A549 (cell line): ENCODE results near the gene PNMA8B. TPM values are rescaled to one million over a fixed set of nuclear protein-coding genes. Genes with fewer than 3 reads are reported as not detected.

Experiments
- ATAC-seq, 2 experiments: fragments of 200-7000 bp in 1 of 2; fragments of >200 bp in 1 of 2; cut with Nextera tagmentation in 1 of 2; cut with Tn5 transposase in 1 of 2; 3 replicates each; pipeline versions ENCODE4 v1.8.0 to v1.9.1; 2018 to 2020; ENCODE audit warnings: mild to moderate bottlenecking in 1 of 2, moderate library complexity in 1 of 2
- CTCF ChIA-PET: fragments of 300-600 bp; sonication (Branson Sonifier 250); formaldehyde crosslinking; extraction: SDS; loops from one replicate; lab custom pipeline; 2021; ENCODE audit warnings: antibody characterized with exemption, inconsistent platforms; lab: Yijun Ruan, JAX
- POLR2A ChIA-PET: fragments of 350-600 bp; formaldehyde crosslinking; extraction: SDS; loops from one replicate; lab custom pipeline; 2021; ENCODE audit warnings: antibody characterized with exemption, inconsistent platforms; lab: Yijun Ruan, JAX
- DNase-seq, 2 experiments: peaks; one replicate each; pipeline versions ENCODE4 v3.0.0 to v3.0.0-alpha.2; 2011 to 2016; ENCODE audit warnings: low read depth in 1 of 2, low spot score in 1 of 2
- FAIRE-seq: peaks from 2 replicates; lab custom pipeline; 2011; peaks lifted over from hg19 to GRCh38; lab: Jason Lieb, UNC
- H3K27ac ChIP-seq, 2 experiments: fragments of >200 bp; sonication (Bioruptor Twin); formaldehyde crosslinking; 3 replicates each; pipeline ENCODE4 v1.5.1; 2016 to 2017
- H3K4me1 ChIP-seq: fragments of >200 bp; sonication (Bioruptor Twin); formaldehyde crosslinking; 3 replicates; pipeline ENCODE4 v1.6.1; 2016
- H3K4me2 ChIP-seq: fragments of >200 bp; sonication (Bioruptor Twin); formaldehyde crosslinking; 3 replicates; pipeline ENCODE4 v1.6.1; 2016
- H3K4me3 ChIP-seq: fragments of >200 bp; sonication (Bioruptor Twin); formaldehyde crosslinking; 3 replicates; pipeline ENCODE4 v1.5.1; 2016
- H3K9me3 ChIP-seq: fragments of >200 bp; sonication (Bioruptor Twin); formaldehyde crosslinking; 3 replicates; pipeline ENCODE4 v1.6.1; 2016
- CBX8 ChIP-seq: fragments of 200-600 bp; sonication (generic); IDR thresholded peaks from 2 replicates; pipeline ENCODE4 v1.6.1; 2016
- CEBPB ChIP-seq, 2 experiments: fragments of >200 bp in 1 of 2; sonication (Bioruptor Twin) in 1 of 2; formaldehyde crosslinking in 1 of 2; IDR thresholded peaks; 2 replicates each; pipeline ENCODE4 v1.6.1; 2012 to 2016
- CHD4 ChIP-seq: fragments of 200-600 bp; sonication (generic); IDR thresholded peaks from 2 replicates; pipeline ENCODE4 v1.6.1; 2016; ENCODE audit warnings: antibody characterized with exemption, mild to moderate bottlenecking, borderline replicate concordance
- EHF ChIP-seq: fragments of 250-450 bp; sonication (Bioruptor Pico); IDR thresholded peaks from 2 replicates; pipeline ENCODE4 v1.5.0; 2020; ENCODE audit warnings: mild to moderate bottlenecking
- FOSB ChIP-seq: fragments of 250-450 bp; sonication (Bioruptor Pico); IDR thresholded peaks from 2 replicates; pipeline ENCODE4 v1.5.0; 2020; ENCODE audit warnings: mild to moderate bottlenecking, moderate library complexity
- GATA3 ChIP-seq: IDR thresholded peaks from 2 replicates; pipeline ENCODE4 v1.6.1; 2012; ENCODE audit warnings: borderline replicate concordance
- HDAC2 ChIP-seq: fragments of 200-600 bp; sonication (generic); IDR thresholded peaks from 2 replicates; pipeline ENCODE4 v1.6.1; 2016
- HOXA7 ChIP-seq: fragments of 250-450 bp; sonication (Bioruptor Pico); IDR thresholded peaks from 2 replicates; pipeline ENCODE4 v1.5.0; 2020; ENCODE audit warnings: mild to moderate bottlenecking, moderate library complexity
- HOXB13 ChIP-seq: fragments of 250-450 bp; sonication (Bioruptor Pico); IDR thresholded peaks from 2 replicates; pipeline ENCODE4 v1.5.0; 2020; ENCODE audit warnings: low read depth, mild to moderate bottlenecking, moderate library complexity
- JUNB ChIP-seq: fragments of >200 bp; sonication (Bioruptor Twin); formaldehyde crosslinking; IDR thresholded peaks from 2 replicates; pipeline ENCODE4 v1.6.1; 2016
- KDM1A ChIP-seq: fragments of 200-600 bp; sonication (generic); IDR thresholded peaks from 2 replicates; pipeline ENCODE4 v1.6.1; 2016; ENCODE audit warnings: low read depth, mild to moderate bottlenecking
- MAZ ChIP-seq: fragments of 150-350 bp; IDR thresholded peaks from 2 replicates; pipeline ENCODE4 v1.6.1; 2014; ENCODE audit warnings: antibody characterized with exemption, low read depth, low read length, borderline replicate concordance
- MYC ChIP-seq: IDR thresholded peaks from 2 replicates; pipeline ENCODE4 v1.6.1; 2012; ENCODE audit warnings: mild to moderate bottlenecking, inconsistent platforms, low read length, improper control_type of control experiment, borderline replicate concordance
- NPAS2 ChIP-seq: fragments of 250-450 bp; sonication (Bioruptor Pico); IDR thresholded peaks from 2 replicates; pipeline ENCODE4 v1.8.0; 2022; ENCODE audit warnings: mild to moderate bottlenecking, moderate library complexity, borderline replicate concordance
- POLR2A ChIP-seq: IDR thresholded peaks from 2 replicates; pipeline ENCODE4 v1.6.1; 2012; ENCODE audit warnings: mild to moderate bottlenecking, low read length
- POLR2AphosphoS2 ChIP-seq: conservative IDR thresholded peaks from 2 replicates; pipeline ENCODE4 v1.6.1; 2012; ENCODE audit warnings: low read length, improper control_type of control experiment, inconsistent platforms
- RAD21 ChIP-seq, 2 experiments: fragments of >200 bp in 1 of 2; sonication (Bioruptor Twin) in 1 of 2; formaldehyde crosslinking in 1 of 2; IDR thresholded peaks in 1 of 2; conservative IDR thresholded peaks in 1 of 2; 2 replicates in 1 of 2; 3 replicates in 1 of 2; pipeline ENCODE4 v1.6.1; 2012 to 2018; ENCODE audit warnings: inconsistent platforms in 1 of 2
- RCOR1 ChIP-seq: fragments of 150-350 bp; IDR thresholded peaks from 2 replicates; pipeline ENCODE4 v1.6.1; 2014; ENCODE audit warnings: antibody characterized with exemption, low read length, low read depth
- SMC3 ChIP-seq: fragments of >200 bp; sonication (Bioruptor Twin); formaldehyde crosslinking; IDR thresholded peaks from 3 replicates; pipeline ENCODE4 v1.6.1; 2018; ENCODE audit warnings: inconsistent platforms
- SREBF2 ChIP-seq: fragments of 450-650 bp; IDR thresholded peaks from 2 replicates; pipeline ENCODE4 v1.6.1; 2014; ENCODE audit warnings: mild to moderate bottlenecking, moderate library complexity
- TFCP2L1 ChIP-seq: fragments of 250-450 bp; sonication (Bioruptor Pico); IDR thresholded peaks from 2 replicates; pipeline ENCODE4 v1.5.0; 2021; ENCODE audit warnings: mild to moderate bottlenecking
- TP53 ChIP-seq: fragments of 250-450 bp; sonication (Bioruptor Pico); IDR thresholded peaks from 2 replicates; pipeline ENCODE4 v1.5.0; 2021; ENCODE audit warnings: mild to moderate bottlenecking, moderate library complexity
- ZC3H11A ChIP-seq: fragments of 450-650 bp; IDR thresholded peaks from 2 replicates; pipeline ENCODE4 v1.6.1; 2014; ENCODE audit warnings: antibody characterized with exemption, mild to moderate bottlenecking
- ZFP36 ChIP-seq: fragments of 450-650 bp; IDR thresholded peaks from 2 replicates; pipeline ENCODE4 v1.6.1; 2014; ENCODE audit warnings: borderline replicate concordance; ENCODE audit not compliant: partially characterized antibody
- WGBS: methylation state at CpG from one replicate; pipeline ENCODE4 v1.1.6; 2017; ENCODE audit errors: missing lambda C conversion rate; 5-methylcytosine and 5-hydroxymethylcytosine counted together
- polyA plus RNA-seq, 4 experiments: library from polyadenylated mRNA; depleted of rRNA in 3 of 4; stranded (reverse); fragments of >200 nt; fragmentation: RNase III in 1 of 4; extraction: RNeasy Plus Mini Kit Qiagen cat#74134 plus additional on column Dnase treatment in 1 of 4; gene quantifications; 2 replicates in 3 of 4; 3 replicates in 1 of 4; pipeline ENCODE4 v1.2.3, GENCODE V29; 2011 to 2017
- TF ChIP-seq, protein P1 (sequence below): IDR thresholded peaks from 2 replicates; pipeline ENCODE4 v1.6.1; 2012
- TF ChIP-seq, protein P2 (sequence below): fragments of 250-450 bp; sonication (Bioruptor Pico); IDR thresholded peaks from 2 replicates; pipeline ENCODE4 v1.5.0; 2021; ENCODE audit warnings: mild to moderate bottlenecking, moderate library complexity, borderline replicate concordance
- TF ChIP-seq, protein P3 (sequence below): fragments of 150-350 bp; IDR thresholded peaks from 2 replicates; pipeline ENCODE4 v1.6.1; 2014; ENCODE audit warnings: low read depth, mild to moderate bottlenecking, low read length
- TF ChIP-seq, protein P4 (sequence below): fragments of 250-450 bp; sonication (Bioruptor Pico); IDR thresholded peaks from 2 replicates; pipeline ENCODE4 v1.5.0; 2020; ENCODE audit warnings: low read depth, mild to moderate bottlenecking, moderate library complexity
- TF ChIP-seq, protein P5 (sequence below): fragments of >200 bp; sonication (Bioruptor Twin); formaldehyde crosslinking; IDR thresholded peaks from 2 replicates; pipeline ENCODE4 v1.6.1; 2016

The PNMA8B gene
- polyA plus RNA-seq, 2 of the 4 experiments (the other 2 are of a cell fraction) = not detected

DNA sequence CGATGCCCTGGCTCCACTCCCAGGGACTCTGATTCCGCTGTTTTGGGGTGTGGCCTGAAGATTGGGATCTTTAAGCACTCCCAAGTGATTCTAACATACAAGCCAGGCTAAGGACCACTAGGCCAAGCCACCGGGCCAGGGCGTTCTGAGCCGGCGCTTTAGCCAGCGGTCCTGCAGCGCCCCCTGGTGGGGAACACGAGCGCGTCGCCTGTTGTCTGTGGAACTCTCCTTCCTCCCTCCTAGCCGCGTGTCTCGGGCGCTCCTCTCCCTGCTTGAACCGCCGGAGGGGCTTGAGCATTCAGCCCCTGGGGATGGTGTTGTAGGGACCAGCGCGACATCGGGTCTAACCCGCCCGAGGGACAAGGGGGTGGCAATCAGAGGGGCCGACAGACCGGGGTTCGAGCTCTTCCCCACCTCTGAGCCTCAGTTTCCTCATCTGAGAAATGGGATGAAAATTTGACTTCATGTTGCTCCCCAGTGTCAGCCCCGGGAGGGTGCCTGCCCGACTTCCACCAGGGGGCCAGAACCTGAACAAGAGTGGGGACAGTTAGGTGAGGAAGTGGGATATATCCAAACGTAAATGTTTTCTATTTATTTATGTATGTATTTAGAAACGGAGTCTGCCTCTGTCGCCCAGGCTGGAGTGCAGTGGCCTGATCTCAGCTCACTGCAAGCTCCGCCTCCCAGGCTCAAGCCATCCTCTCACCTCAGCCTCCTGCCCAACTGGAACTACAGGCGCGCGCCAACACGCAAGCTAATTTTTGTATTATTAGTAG lies 18.0 kb upstream of the PNMA8B start (continued):
- TF ChIP-seq SMC3 (peak; percentile 92), RCOR1 (0 out of 2 replicates have a peak, but pooled peaks have one; percentile 35), JUNB (no peak), EHF (CRISPR knock-in tag) (no peak), RAD21 (conservative IDR thresholded peaks at IDR 0.05 in 1 of 2, IDR thresholded peaks at IDR 0.05 in 1 of 2) (peak; percentile 95 to 97), HDAC2 (peak; percentile 81; the same call in 1 of the 2 replicates), TP53 (CRISPR knock-in tag) (0 out of 2 replicates have a peak, but pooled peaks have one; percentile 36), CHD4 (peak; percentile 90; the same call in 1 of the 2 replicates), MYC (peak; percentile 27; the same call in 1 of the 2 replicates), HOXA7 (CRISPR knock-in tag) (no peak), ZC3H11A (no peak), TFCP2L1 (no peak), SREBF2 (no peak), CBX8 (no peak), ZFP36 (no peak), GATA3 (no peak), HOXB13 (CRISPR knock-in tag) (no peak), CEBPB (IDR thresholded peaks at IDR 0.05) (no peak), FOSB (CRISPR knock-in tag) (no peak), KDM1A (peak; percentile 97), POLR2AphosphoS2 (no peak), POLR2A (no peak)
- TF ChIP-seq, protein P1, sequence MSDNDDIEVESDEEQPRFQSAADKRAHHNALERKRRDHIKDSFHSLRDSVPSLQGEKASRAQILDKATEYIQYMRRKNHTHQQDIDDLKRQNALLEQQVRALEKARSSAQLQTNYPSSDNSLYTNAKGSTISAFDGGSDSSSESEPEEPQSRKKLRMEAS = peak; percentile 68
- TF ChIP-seq, protein P2, sequence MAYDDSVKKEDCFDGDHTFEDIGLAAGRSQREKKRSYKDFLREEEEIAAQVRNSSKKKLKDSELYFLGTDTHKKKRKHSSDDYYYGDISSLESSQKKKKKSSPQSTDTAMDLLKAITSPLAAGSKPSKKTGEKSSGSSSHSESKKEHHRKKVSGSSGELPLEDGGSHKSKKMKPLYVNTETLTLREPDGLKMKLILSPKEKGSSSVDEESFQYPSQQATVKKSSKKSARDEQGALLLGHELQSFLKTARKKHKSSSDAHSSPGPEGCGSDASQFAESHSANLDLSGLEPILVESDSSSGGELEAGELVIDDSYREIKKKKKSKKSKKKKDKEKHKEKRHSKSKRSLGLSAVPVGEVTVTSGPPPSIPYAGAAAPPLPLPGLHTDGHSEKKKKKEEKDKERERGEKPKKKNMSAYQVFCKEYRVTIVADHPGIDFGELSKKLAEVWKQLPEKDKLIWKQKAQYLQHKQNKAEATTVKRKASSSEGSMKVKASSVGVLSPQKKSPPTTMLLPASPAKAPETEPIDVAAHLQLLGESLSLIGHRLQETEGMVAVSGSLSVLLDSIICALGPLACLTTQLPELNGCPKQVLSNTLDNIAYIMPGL (CRISPR knock-in tag) = no peak
- TF ChIP-seq, protein P3, sequence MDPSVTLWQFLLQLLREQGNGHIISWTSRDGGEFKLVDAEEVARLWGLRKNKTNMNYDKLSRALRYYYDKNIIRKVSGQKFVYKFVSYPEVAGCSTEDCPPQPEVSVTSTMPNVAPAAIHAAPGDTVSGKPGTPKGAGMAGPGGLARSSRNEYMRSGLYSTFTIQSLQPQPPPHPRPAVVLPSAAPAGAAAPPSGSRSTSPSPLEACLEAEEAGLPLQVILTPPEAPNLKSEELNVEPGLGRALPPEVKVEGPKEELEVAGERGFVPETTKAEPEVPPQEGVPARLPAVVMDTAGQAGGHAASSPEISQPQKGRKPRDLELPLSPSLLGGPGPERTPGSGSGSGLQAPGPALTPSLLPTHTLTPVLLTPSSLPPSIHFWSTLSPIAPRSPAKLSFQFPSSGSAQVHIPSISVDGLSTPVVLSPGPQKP = no peak
- TF ChIP-seq, protein P4, sequence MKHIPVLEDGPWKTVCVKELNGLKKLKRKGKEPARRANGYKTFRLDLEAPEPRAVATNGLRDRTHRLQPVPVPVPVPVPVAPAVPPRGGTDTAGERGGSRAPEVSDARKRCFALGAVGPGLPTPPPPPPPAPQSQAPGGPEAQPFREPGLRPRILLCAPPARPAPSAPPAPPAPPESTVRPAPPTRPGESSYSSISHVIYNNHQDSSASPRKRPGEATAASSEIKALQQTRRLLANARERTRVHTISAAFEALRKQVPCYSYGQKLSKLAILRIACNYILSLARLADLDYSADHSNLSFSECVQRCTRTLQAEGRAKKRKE (CRISPR knock-in tag) = no peak

DNA sequence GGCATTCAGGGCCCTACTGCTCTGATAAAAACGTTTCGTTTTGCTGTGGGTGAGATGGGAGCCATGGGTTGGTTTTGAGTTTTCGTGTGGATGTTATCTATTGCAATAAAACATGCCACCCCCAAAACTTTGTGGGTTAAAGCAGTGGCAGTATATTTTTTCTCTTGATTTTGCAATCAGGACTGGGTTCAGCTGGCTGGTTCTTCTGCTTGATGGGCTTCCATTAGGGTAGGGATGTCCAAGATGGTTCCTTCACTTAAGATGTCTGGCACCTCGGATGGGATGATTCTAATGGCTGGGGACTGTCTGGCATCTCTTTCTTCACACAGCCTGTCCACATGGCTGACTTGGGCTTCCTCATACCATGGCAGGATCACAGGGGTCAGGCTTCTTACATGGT lies 15.6 kb upstream of the PNMA8B start:
- POLR2A ChIA-PET = no interaction called here
- DNase-seq (no peak), FAIRE-seq (no peak), ATAC-seq (no peak)
- 7% methylated on average over 4 of the region's 4 CpGs for WGBS
- CTCF ChIA-PET = interaction anchor here (1.2 to 35.8 kb wide), 10 partner anchors 9 to 247 kb away, joined by 4 to 1052 read pairs (median 22); partner anchors contain the start of gene PPP5C
- peaks cover 6% of the 10 kb centered on the region; the same call in 2 of the 3 replicates for H3K9me3 ChIP-seq
- H3K4me1 ChIP-seq = peaks cover 16% of the 10 kb centered on the region; the same call in 2 of the 3 replicates
- no peak overlapping the region for H3K4me2 ChIP-seq
- H3K4me3 ChIP-seq = no peak overlapping the region
- TF ChIP-seq, protein P5, sequence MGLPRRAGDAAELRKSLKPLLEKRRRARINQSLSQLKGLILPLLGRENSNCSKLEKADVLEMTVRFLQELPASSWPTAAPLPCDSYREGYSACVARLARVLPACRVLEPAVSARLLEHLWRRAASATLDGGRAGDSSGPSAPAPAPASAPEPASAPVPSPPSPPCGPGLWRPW = no peak
- TF ChIP-seq HOXA7 (CRISPR knock-in tag) (no peak), MAZ (no peak), CHD4 (no peak), KDM1A (no peak), FOSB (CRISPR knock-in tag) (no peak), NPAS2 (CRISPR knock-in tag) (no peak), EHF (CRISPR knock-in tag) (no peak)
- no peak overlapping the region for H3K27ac ChIP-seq
